ENCODE data around the gene FBXL15. TPM values are rescaled to one million over a fixed set of nuclear protein-coding genes. Genes with fewer than 3 reads are reported as not detected.
A peak's percentile ranks its signal among the peaks of the same experiment; 100 is the strongest.

The FBXL15 gene
- total RNA-seq, 1 donor: 4.7 TPM

- H3K4me3 ChIP-seq (ENCODE audit: low read length): no peak overlapping the region
- no peaks in the 10 kb centered on the region for H3K9me3 ChIP-seq (ENCODE audit: low read depth, low read length)
- peaks cover 17% of the 10 kb centered on the region for H3K27me3 ChIP-seq (ENCODE audit: insufficient read depth, low read length)
- peaks cover 11% of the 10 kb centered on the region for H3K4me1 ChIP-seq (ENCODE audit: insufficient read depth, low read length)
These were observed 16.1 kb upstream of the FBXL15 start for GRCh38 chr10:102404361-102405107.

- peaks cover 23% of the 10 kb centered on the region for H3K27me3 ChIP-seq (ENCODE audit: insufficient read depth, low read length)
- H3K4me1 ChIP-seq (ENCODE audit: insufficient read depth, low read length): peaks cover 11% of the 10 kb centered on the region
- no peaks in the 10 kb centered on the region for H3K9me3 ChIP-seq (ENCODE audit: low read depth, low read length)
- H3K4me3 ChIP-seq (ENCODE audit: low read length): no peak overlapping the region
These were observed 15.5 kb upstream of the FBXL15 start for GRCh38 chr10:102405108-102405571.

DNA sequence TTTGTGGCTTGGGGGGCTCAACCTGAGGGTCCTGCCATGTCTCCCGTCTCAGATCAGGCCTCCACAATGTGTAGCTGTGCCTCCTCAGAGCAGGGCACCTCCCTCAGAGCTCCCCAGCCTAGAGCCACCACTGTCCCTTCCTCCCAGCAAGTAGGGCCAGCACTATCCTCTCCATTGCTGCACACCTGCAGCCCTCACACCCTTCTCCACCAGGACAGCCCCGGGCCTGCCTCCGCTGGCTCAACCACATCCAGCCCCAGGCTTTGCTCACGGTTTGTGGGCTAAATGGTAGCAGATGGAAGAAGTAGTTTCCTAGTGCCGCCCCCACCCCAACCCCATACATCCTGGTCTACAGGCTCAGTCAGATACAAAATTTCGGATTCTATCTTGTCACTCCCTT, 15.0 kb upstream of the FBXL15 start:
- no peaks in the 10 kb centered on the region for H3K9me3 ChIP-seq (ENCODE audit: low read depth, low read length)
- peaks cover 14% of the 10 kb centered on the region for H3K4me1 ChIP-seq (ENCODE audit: insufficient read depth, low read length)
- H3K27me3 ChIP-seq (ENCODE audit: insufficient read depth, low read length): peaks cover 28% of the 10 kb centered on the region
- no peak overlapping the region for H3K4me3 ChIP-seq (ENCODE audit: low read length)

GRCh38 chr10:102406815-102407214, 13.8 kb upstream of the FBXL15 start:
- Histone ChIP-seq H3K27me3 (ENCODE audit: insufficient read depth, low read length) (peaks cover 39% of the 10 kb centered on the region), H3K4me3 (ENCODE audit: low read length) (no peak overlapping the region), H3K9me3 (ENCODE audit: low read depth, low read length) (no peaks in the 10 kb centered on the region), H3K4me1 (ENCODE audit: insufficient read depth, low read length) (peaks cover 17% of the 10 kb centered on the region)

DNA sequence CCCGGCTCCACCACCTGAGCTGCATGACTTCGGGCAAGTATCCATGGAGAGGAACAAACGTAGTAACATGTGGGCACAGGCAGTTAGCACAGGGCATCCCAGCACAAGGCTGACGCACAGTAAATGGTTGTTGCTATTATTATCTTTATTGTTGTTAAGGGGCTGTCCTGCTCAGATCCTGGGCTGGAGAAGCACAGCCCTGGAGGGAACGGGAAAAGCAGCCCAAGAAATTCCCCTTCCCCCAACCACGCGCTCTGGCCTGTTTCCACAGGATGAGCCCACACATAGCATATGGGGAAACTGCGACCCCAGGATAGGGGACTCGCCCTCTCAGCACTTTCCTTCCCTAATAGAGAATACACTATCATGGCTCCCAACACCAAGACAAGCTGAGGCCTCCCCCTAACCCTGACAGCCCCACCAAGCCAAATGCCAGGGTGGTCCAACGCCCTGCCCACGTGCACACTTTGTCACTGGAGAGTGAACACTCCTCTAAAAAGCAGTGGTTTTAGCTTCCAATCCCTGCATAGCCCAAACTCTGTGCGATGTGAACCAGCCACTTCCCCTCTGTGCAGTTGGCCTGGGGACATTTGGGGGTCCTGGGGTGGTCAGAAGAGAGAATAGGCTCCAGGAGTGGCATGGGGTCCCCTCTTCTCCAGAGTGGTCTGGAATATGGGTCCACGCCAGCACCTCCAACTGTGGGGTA, 13.1 kb upstream of the FBXL15 start:
- peaks cover 43% of the 10 kb centered on the region for H3K27me3 ChIP-seq (ENCODE audit: insufficient read depth, low read length)
- peaks cover 17% of the 10 kb centered on the region for H3K4me1 ChIP-seq (ENCODE audit: insufficient read depth, low read length)
- no peak overlapping the region for H3K4me3 ChIP-seq (ENCODE audit: low read length)
- H3K9me3 ChIP-seq (ENCODE audit: low read depth, low read length): no peaks in the 10 kb centered on the region

DNA sequence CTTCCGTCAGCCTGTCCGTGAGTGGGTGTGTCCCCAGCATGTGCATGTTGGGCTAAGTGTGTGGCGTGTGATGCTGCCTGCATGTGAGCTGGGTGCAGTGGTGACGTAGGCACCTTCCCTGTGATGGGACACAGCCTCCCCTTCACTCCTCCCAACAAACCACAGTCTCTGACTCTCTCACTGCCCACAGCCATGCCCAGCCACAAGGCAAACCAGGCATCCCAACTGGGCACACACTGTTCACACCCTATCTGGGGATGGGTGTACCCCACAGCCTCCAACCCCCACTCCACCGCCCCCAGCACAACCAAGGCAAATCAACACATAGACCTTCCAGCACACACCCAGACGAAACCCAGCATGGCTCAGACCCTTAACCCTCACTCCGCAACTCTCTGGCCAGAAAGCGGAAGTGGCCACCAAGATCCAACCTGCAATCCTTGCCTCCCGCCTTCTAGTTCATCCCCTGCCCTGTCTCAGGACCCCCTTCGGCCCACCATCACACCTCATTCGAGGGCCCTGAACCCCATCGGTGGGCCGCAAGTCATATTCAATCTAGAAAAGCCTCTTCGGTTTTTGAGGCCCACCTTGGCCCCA, 12.4 kb upstream of the FBXL15 start:
- H3K27me3 ChIP-seq (ENCODE audit: insufficient read depth, low read length): peaks cover 43% of the 10 kb centered on the region
- peaks cover 17% of the 10 kb centered on the region for H3K4me1 ChIP-seq (ENCODE audit: insufficient read depth, low read length)
- H3K4me3 ChIP-seq (ENCODE audit: low read length): no peak overlapping the region
- H3K9me3 ChIP-seq (ENCODE audit: low read depth, low read length): no peaks in the 10 kb centered on the region

DNA sequence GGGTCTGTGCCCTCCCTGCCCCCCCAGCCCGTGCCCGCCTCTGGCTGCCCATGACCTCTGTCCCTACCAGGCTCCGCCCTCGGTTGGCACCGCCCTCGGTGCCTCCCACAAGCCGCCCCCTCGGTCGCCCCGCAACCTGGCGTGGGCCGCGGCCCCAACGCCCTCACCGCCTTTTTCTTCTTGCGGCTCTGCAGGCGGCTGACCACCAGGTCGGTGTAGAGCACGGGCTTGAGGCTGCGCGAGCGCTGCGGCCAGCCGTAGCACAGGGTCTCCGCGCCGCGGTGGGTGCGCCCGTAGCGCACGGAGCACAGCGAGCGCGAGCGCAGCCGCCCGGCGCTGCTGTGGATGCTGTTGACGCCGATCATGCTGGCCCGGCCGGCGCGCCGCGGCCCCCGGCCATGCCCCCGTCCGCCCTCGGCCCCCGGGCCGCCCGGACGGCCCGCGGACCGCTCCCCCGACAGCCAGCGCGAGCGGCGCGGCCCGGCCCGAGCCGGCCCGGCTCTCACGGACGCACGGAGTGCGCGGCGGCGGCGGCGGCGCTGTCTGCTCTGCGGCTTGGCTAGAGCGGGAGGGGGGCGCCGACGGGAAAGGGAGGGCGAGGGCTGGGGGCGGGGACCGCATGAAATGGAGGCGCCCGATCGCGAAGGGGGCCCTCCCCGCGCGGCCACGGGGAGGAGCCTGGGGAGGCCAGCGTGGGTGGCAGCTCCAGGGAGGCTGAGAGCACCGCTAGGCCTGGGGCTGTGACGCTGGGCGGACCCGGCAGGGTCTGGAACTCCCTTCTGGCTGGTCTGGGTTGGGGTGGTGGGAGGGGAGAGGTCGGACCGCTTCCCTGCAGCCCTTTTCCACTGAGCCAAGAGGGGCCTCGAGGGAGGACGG, 11.7 kb upstream of the FBXL15 start:
- Histone ChIP-seq H3K4me1 (ENCODE audit: insufficient read depth, low read length) (peaks cover 17% of the 10 kb centered on the region), H3K9me3 (ENCODE audit: low read depth, low read length) (no peaks in the 10 kb centered on the region), H3K4me3 (ENCODE audit: low read length) (peak overlapping the region; percentile 13), H3K27me3 (ENCODE audit: insufficient read depth, low read length) (peaks cover 43% of the 10 kb centered on the region)

DNA sequence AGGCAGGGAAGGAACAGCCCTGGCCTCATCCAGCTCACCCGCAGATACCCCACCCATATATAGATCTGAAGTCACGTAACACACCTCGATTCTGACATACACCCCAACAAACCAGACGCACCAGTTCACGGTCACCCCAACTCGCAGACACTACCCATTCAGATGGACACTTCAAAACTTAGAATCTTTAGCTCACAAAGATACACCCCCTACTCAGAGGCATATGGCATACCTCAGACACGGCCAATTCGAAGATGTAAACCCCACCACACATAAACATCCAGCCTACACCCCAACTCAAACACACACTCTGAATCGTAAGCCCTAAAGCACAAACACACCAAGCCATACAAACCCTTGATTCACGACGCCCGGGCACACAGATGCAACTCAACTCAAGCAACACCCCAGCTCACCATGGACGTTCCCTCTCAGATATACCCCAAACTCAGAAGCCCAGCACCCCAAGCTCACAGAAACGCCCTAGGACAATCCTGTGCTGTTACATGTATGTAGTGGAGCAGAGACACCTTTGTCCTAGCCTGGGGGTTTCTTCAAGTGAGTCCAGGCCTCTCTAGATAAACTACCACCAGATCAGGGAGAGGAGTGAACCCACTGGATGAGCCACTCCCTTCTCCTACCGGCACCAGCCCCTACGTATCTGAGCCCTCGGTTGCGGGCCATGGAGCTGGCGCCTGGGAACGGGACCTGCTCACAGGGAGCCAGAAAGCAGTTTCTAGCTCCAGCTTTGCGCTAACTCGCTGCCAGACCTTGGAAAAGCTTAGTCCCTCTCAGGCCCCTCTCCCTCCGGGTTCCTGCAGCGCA, 10.8 kb upstream of the FBXL15 start:
- Histone ChIP-seq H3K27me3 (ENCODE audit: insufficient read depth, low read length) (peaks cover 43% of the 10 kb centered on the region), H3K4me1 (ENCODE audit: insufficient read depth, low read length) (peaks cover 17% of the 10 kb centered on the region), H3K4me3 (ENCODE audit: low read length) (no peak overlapping the region), H3K9me3 (ENCODE audit: low read depth, low read length) (no peaks in the 10 kb centered on the region)

GRCh38 chr10:102410429-102411073, 10.1 kb upstream of the FBXL15 start:
- Histone ChIP-seq H3K9me3 (ENCODE audit: low read depth, low read length) (no peaks in the 10 kb centered on the region), H3K4me3 (ENCODE audit: low read length) (no peak overlapping the region), H3K27me3 (ENCODE audit: insufficient read depth, low read length) (peaks cover 43% of the 10 kb centered on the region), H3K4me1 (ENCODE audit: insufficient read depth, low read length) (peaks cover 17% of the 10 kb centered on the region)

GRCh38 chr10:102411341-102412255, 9.0 kb upstream of the FBXL15 start:
- Histone ChIP-seq H3K4me3 (ENCODE audit: low read length) (no peak overlapping the region), H3K4me1 (ENCODE audit: insufficient read depth, low read length) (peaks cover 17% of the 10 kb centered on the region), H3K9me3 (ENCODE audit: low read depth, low read length) (no peaks in the 10 kb centered on the region), H3K27me3 (ENCODE audit: insufficient read depth, low read length) (peaks cover 43% of the 10 kb centered on the region)

DNA sequence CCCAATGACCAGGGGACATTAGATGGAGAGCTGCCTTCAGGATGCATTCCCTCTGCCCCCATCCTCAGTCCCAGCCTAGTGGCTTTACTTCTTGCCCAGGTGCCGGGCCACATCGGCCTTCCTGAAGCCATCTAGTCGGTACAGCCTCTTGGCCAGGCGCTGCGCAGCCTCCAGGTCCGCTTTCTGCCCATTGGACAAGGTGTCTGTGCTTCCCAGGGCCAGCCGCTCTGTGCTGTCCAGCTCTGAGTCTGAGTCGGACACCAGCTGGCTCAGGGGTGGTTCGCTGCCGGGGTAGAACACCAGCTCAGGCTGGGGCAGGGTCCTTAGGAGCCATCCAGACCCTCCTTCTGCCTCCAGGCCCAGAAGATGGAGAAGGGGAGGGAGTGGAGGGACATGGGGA, 8.3 kb upstream of the FBXL15 start:
- Histone ChIP-seq H3K4me3 (ENCODE audit: low read length) (no peak overlapping the region), H3K9me3 (ENCODE audit: low read depth, low read length) (no peaks in the 10 kb centered on the region), H3K4me1 (ENCODE audit: insufficient read depth, low read length) (peaks cover 17% of the 10 kb centered on the region), H3K27me3 (ENCODE audit: insufficient read depth, low read length) (peaks cover 46% of the 10 kb centered on the region)

DNA sequence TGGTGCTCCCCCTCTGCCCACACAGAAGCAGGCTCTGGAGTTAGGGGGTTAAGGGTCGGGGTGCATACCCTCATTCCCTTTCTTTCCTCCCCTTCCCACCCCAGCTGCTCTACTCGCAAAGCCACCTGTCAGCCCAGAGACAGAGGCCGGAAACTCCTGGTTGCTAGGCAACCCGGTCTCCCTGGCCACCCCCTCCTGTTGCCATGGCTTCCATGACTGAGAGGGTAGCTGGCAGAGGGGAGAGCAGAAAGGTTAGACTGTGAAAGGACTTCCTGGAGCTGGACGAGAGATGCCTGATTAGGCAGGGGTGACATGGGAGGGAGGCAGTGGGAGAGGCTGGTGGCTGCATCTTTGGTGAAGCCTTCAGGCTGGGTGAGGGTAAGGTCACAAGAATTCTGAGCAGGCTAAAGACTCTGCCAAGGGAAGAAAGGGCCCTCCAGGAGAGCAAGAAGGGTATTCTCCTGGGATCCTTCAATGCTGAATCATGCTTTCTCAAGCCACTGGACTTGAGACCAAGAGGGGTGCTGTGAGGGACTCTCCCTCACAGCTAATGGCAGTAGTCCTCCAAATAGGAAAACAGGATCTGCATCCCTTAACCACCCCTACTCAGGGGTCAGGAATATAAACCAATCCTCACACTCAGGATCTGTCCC, 7.5 kb upstream of the FBXL15 start:
- Histone ChIP-seq H3K27me3 (ENCODE audit: insufficient read depth, low read length) (peaks cover 47% of the 10 kb centered on the region), H3K4me3 (ENCODE audit: low read length) (no peak overlapping the region), H3K9me3 (ENCODE audit: low read depth, low read length) (no peaks in the 10 kb centered on the region), H3K4me1 (ENCODE audit: insufficient read depth, low read length) (peaks cover 17% of the 10 kb centered on the region)

Data from mononuclear cell (primary cell).